KOPT-K1 (cell line): ENCODE results near the gene GNB1L.

Experiments used
- H3K27ac ChIP-seq: fragments of 200-600 bp; sonication (generic); 2 replicates; pipeline ENCODE4 v1.5.1; 2016; ENCODE audit warnings: antibody characterized with exemption, mild to moderate bottlenecking, low read depth, low read length; ENCODE audit not compliant: poor library complexity, severe bottlenecking
- H3K36me3 ChIP-seq: fragments of 200-600 bp; sonication (generic); 2 replicates; pipeline ENCODE4 v1.5.1; 2017; ENCODE audit warnings: antibody characterized with exemption, mild to moderate bottlenecking, low read length, moderate library complexity; ENCODE audit not compliant: insufficient read depth
- H3K9me3 ChIP-seq: fragments of 200-600 bp; sonication (generic); 2 replicates; pipeline ENCODE4 v1.5.1; 2017; ENCODE audit warnings: antibody characterized with exemption, low read length, mild to moderate bottlenecking; ENCODE audit not compliant: insufficient read depth, poor library complexity, severe bottlenecking

Gene GNB1L

GRCh38 chr22:19755722-19756287 lies 98.9 kb downstream of the GNB1L start:
- Histone ChIP-seq H3K36me3 (no peaks in the 10 kb centered on the region), H3K9me3 (no peaks in the 10 kb centered on the region), H3K27ac (no peak overlapping the region)

GRCh38 chr22:19755145-19755710 lies 99.4 kb downstream of the GNB1L start:
- no peak overlapping the region for H3K27ac ChIP-seq
- no peaks in the 10 kb centered on the region for H3K9me3 ChIP-seq
- H3K36me3 ChIP-seq = no peaks in the 10 kb centered on the region

- no peaks in the 10 kb centered on the region for H3K9me3 ChIP-seq
- H3K27ac ChIP-seq = no peak overlapping the region
- H3K36me3 ChIP-seq = no peaks in the 10 kb centered on the region
These were observed 100.0 kb downstream of the GNB1L start for GRCh38 chr22:19754701-19755144.

GRCh38 chr22:19753996-19754700 lies 100.5 kb downstream of the GNB1L start:
- Histone ChIP-seq H3K9me3 (no peaks in the 10 kb centered on the region), H3K27ac (no peak overlapping the region), H3K36me3 (no peaks in the 10 kb centered on the region)

GRCh38 chr22:19753090-19753842 lies 101.4 kb downstream of the GNB1L start:
- H3K9me3 ChIP-seq = no peaks in the 10 kb centered on the region
- no peak overlapping the region for H3K27ac ChIP-seq
- H3K36me3 ChIP-seq = no peaks in the 10 kb centered on the region

- no peaks in the 10 kb centered on the region for H3K36me3 ChIP-seq
- no peaks in the 10 kb centered on the region for H3K9me3 ChIP-seq
- no peak overlapping the region for H3K27ac ChIP-seq
These were observed 103.0 kb downstream of the GNB1L start for GRCh38 chr22:19751497-19752245.

GRCh38 chr22:19750507-19751490 lies 103.9 kb downstream of the GNB1L start:
- Histone ChIP-seq H3K27ac (no peak overlapping the region), H3K36me3 (no peaks in the 10 kb centered on the region), H3K9me3 (no peaks in the 10 kb centered on the region)

GRCh38 chr22:19749876-19750275 lies 104.8 kb downstream of the GNB1L start:
- no peaks in the 10 kb centered on the region for H3K36me3 ChIP-seq
- no peak overlapping the region for H3K27ac ChIP-seq
- H3K9me3 ChIP-seq = no peaks in the 10 kb centered on the region

GRCh38 chr22:19748991-19749664 lies 105.5 kb downstream of the GNB1L start:
- no peaks in the 10 kb centered on the region for H3K9me3 ChIP-seq
- H3K27ac ChIP-seq = no peak overlapping the region
- H3K36me3 ChIP-seq = no peaks in the 10 kb centered on the region

GRCh38 chr22:19748139-19748538 lies 106.5 kb downstream of the GNB1L start:
- Histone ChIP-seq H3K36me3 (no peaks in the 10 kb centered on the region), H3K9me3 (no peaks in the 10 kb centered on the region), H3K27ac (no peak overlapping the region)

GRCh38 chr22:19747551-19747950 lies 107.1 kb downstream of the GNB1L start:
- Histone ChIP-seq H3K9me3 (no peaks in the 10 kb centered on the region), H3K36me3 (no peaks in the 10 kb centered on the region), H3K27ac (no peak overlapping the region)

- H3K9me3 ChIP-seq = no peaks in the 10 kb centered on the region
- no peaks in the 10 kb centered on the region for H3K36me3 ChIP-seq
- H3K27ac ChIP-seq = no peak overlapping the region
These were observed 107.9 kb downstream of the GNB1L start for GRCh38 chr22:19746726-19747125.
